ENCODE data around the gene ECHS1.
"Not testable (repeated sequence)": the region's sequence is repeated elsewhere in the genome, so short reads cannot be mapped to it uniquely, and the experiment has no call there.

Gene ECHS1

DNA sequence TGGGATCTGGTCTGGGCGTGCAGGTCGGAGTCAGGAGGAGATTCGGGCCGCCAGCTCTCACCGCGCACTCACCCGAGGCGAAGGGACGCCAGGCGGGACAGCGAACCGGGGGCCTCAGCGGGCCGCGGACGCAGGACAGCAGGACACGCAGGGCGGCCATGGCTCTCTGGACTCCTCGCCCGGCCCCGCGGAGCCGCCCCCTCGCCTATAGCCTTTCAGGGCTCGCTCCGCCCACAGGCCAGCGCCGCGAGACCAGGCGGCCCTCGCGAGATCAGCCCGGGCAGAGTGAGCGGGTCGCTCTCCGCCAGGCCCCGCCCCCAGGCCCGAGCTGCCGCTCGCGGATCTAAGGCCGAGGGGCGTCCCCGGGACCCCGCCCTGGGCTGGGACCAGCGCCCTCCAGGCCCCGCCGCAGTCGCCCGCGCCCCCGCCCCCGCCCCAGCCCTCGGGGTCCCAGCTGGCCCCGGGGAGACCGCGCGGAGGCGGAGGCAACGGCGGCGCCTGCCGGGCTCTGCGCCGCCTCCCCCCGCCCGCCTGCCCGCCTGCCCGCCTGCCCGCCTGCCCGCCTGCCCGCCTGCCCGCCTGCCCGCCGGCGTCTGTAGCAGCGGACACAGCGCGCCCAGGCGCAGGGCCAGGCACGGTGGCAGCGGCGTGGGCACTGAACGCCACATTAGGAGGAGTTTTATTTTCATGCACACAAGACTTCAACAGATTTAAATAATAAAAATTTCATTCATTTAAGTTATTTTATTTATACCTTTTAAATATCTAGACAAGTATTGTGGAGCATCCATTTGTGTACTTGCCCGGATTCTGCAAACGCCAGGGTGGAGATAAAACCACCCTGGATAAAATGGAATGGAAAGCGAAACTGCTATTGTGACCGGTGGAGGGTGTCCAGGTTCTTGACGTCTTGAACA lies at the start of gene ECHS1:
TSS of gene ECHS1 (minus strand) at position 181 of the 917 bp plus-strand sequence. CDS start at position 160, 21 bp downstream.
- peak; percentile 61 for FAIRE-seq

DNA sequence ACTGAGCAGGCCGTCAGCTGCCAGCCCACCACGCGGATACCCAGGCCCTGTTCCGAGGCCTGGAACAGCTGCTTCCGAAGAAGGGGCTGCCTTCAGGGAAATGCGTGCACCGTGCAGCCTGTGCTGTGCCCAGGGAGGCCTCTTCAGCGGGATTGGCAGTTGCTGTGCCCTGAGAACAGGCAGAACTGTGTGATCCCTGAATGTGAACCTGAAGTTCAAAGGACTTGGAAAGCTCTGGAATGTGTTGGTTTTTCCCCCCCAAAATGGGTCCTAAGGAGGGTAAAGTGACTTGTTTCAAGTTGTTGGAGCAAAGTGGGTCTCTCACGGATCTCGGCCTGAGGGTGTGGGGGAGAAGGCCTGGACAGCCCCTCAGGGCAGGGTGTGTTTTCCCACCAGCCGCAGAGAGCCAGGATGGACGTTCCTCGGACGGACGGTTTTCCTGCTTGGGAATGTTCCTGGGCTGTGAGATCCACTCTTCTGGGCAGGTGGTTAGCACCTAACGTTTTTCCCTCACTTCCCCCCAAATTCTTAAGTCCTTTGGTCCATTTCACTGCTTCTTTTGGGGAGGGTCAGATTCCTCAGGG lies 49.2 kb upstream of the ECHS1 start:
- FAIRE-seq: no peak

- no peak for FAIRE-seq
Measured at GRCh38 chr10:133421336-133422222, 48.4 kb upstream of the ECHS1 start.

DNA sequence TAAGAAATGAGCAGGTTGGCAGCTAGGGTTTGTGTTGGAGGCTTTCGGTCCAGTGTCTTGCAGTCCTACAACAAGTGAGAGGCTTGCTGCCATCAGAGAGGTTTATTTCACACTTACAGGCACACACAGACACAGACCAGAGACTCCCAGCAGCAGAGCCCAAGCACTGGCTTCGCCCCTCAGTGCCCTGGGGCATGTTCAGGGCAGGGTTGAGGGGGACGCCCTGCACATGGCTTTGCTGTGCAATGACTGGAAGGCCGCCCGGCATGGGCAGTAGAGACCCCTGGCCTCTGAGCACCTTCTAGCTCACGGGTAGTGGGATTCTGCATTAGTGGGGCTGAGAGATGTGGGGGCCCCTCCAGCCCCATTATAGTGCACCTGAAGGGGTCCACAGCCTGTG lies 47.4 kb upstream of the ECHS1 start:
- no peak for FAIRE-seq

GRCh38 chr10:133420028-133420427 lies 46.9 kb upstream of the ECHS1 start:
- FAIRE-seq: no peak

- no peak for FAIRE-seq
Measured at GRCh38 chr10:133419211-133419950, 46.2 kb upstream of the ECHS1 start.

DNA sequence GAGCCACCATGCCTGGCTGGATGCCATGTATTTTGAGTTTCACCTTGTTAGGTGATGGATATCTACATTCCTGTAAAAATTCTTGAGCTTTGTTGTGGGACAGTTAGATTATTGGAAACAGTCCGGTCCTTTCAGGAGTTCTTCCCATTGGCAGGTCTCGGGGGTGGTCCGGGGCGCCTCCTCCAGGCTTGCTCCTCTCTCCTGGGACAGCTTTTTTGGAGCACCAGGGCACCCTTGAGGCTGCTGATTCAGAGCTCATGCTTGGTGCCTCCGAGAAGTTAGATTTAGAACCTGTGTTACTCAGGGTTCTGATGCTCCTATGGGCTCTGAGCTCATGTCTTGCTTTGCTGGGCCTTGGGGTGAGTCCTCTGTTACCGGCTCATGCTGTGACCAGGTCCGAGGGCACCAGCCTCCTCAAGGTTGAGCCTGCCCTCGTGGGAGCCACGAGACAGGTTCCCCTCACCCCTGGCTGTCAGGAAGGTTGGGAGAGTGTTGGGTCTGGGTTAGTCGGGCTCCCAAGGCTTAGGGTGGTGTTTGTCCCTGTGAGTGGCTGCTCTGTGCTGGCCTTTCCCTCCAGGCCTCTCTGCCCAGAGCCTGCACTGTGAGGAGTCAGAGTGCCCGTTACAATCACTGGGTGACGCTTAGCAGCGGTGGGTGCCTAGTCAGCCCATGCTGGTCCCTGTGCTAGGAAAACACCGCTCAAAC lies 45.3 kb upstream of the ECHS1 start:
- no peak for FAIRE-seq

DNA sequence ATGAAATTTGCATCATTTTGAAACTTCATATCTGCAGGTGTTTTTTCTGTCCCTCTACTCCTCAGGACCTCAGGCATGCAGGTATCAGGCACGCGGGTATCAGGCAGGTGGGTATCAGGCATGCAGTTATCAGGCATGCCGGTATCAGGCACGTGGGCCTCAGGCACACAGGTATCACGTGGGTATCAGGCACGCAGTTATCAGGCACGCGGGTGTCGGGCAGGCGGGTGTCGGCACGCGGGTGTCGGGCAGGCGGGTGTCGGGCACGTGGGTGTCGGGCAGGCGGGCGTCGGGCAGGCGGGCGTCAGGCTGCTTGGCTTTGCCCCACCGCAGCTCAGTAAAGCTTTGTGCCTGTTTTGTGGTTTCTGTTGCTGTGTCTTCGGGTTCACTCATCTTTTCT lies 42.6 kb upstream of the ECHS1 start:
- FAIRE-seq: no peak

DNA sequence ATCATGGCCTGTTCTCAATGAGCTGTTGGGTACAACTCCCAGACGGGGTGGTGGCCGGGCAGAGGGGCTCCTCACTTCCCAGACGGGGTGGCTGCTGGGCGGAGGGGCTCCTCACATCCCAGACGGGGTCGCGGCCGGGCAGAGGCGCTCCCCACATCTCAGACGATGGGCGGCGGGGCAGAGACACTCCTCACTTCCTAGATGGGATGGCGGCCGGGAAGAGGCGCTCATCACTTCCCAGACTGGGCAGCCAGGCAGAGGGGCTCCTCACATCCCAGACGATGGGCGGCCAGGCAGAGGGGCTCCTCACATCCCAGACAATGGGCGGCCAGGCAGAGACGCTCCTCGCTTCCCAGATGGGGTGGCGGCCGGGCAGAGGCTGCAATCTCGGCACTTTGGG lies 41.2 kb upstream of the ECHS1 start:
- FAIRE-seq: not testable (repeated sequence)

DNA sequence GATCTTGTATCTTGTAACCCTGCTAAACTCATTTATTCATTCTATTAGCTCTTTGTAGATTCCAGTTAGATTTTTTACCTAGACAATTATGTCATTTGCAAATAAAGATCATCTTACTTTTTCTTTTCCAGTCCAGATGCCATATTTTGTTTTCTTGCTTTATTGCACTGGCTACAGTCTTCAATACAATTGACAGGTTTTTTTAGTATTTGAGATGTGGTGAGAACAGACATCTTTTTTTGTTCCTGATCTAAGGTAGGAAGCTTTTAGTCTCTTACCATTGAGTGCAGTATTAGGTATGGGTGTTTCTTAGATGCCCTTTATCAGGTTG lies 39.2 kb upstream of the ECHS1 start:
- no peak for FAIRE-seq

GRCh38 chr10:133411523-133412380 lies 38.6 kb upstream of the ECHS1 start:
- no peak for FAIRE-seq

DNA sequence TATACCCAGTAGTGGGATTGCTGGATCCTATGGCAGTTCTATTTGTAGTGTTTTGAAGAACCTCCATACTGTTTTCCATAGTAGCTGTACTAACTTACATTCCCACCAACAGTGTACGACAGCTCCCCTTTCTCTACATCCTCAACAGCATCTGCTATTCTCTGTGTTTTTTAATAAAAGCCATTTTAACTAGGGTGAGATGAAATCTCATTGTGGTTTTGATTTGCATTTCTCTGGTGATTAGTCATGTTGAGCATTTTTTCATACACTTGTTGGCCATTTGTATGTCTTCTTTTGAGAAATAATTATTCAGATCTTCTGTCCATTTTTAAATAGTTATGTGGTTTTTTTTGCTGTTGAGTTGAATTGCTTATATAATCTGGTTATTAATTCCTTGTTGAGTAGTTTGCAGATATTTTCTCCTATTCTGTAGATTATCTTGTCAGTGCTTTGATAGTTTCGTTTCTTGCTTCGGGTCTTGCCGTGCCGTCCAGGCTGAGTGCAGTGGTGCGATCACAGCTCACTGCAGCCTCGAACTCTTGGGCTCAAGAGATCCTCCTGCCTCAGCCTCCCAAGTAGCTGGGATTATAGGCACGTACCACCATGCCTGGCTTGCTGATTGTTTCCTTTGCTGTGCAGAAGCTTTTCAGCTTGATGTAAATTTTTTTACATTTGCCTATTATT lies 32.8 kb upstream of the ECHS1 start:
- FAIRE-seq: no peak

GRCh38 chr10:133405272-133405671 lies 32.1 kb upstream of the ECHS1 start:
- no peak for FAIRE-seq

- FAIRE-seq: no peak
Measured at GRCh38 chr10:133403784-133404183, 30.6 kb upstream of the ECHS1 start.

DNA sequence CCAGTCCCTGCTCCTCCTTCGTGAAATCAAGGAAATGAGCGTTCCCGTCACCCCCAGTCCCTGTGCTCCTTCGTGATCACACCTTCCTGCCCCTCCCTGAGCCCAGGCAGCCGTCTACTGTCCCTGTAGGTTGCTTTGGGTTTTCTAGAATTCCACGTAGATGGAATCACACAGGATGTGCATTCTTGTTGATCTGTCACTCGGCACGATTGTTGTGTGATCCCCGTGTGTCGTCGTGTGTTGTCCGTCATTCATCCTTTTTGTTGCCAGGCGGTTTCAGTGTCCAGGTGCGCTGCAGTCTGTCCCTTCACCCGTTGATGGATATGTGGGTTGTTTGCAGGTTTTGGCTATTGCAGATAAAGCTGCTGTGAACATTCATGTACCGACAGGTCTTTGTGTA lies 30.2 kb upstream of the ECHS1 start:
- FAIRE-seq: no peak

- no peak for FAIRE-seq
Measured at GRCh38 chr10:133401981-133402725, 29.0 kb upstream of the ECHS1 start.

GRCh38 chr10:133401500-133401899 lies 28.3 kb upstream of the ECHS1 start:
- no peak for FAIRE-seq

DNA sequence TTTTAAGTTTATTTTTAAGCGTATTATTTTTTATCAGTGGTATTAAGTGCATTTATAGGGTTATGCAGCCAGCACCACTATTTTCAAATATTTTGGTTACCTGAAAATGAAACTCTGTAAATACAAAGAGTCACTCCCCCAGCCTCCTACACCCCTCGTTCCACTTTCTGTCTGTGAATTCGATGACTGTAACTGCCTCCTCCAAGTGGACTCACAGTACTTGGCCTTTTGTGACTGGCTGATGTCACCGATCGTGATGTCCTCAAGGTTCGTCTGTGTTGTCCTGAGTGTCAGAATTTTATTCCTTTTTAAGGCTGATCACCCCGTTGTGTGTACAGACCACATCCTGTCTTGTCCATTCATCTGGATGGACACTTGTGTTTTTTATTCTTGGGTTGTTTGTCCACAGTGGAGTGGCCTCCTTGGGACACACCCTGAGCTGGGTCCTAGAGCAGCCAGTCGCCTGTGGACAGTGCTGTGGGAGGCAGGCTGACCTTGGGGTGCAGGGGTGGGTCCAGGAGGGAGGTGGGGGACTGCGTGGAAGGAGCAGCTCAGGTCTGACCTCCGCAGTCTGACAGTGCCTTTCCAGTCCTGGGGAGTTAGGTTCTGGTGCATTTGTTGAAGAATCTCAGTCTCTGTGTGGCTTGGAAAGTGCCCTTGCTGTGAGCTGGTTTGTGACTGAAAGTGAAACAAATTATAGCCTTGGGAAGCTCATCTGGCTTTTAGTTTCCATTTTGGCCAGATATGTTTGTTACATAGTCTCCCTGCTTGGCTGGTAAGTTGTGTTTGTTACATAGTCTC lies 27.7 kb upstream of the ECHS1 start:
- FAIRE-seq: no peak

DNA sequence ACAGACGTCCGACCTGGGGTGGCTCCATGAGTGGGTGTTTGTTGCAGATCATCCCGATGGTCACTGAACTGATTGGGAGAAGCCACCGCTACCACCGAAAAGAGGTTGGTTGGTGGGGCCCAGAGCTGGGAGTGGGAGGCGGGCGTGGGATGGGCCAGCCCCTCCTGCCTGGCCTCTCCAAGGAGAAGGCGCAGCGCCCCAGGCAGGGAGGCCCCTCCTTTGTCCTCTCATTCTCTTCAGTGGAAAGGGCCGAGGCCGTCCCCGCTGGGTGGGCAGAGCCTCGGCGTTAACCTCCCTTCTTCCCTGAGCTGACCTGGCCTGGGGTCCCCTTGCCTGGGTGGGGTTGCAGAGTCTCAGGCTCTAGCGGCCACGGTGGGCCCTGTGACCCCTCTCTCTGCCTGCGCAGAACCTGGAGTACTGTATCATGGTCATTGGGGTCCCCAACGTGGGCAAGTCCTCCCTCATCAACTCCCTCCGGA lies 26.0 kb upstream of the ECHS1 start:
- FAIRE-seq: no peak
